B cell (primary cell): ENCODE measurements around the gene ANKRD23. TPM values are rescaled to one million over a fixed set of nuclear protein-coding genes. Genes with fewer than 3 reads are reported as not detected.

ENCODE experiments used
- ATAC-seq: fragments of 200-7000 bp; cut with Tn5 transposase; one replicate; pipeline ENCODE4 v1.10.0; 2021; ENCODE audit warnings: low read depth, mild to moderate bottlenecking, moderate number of reproducible peaks, moderate library complexity
- CTCF ChIA-PET: fragments of 350-600 bp; sonication (Branson Sonifier 250); formaldehyde crosslinking; loops from one replicate; lab custom pipeline; 2021; ENCODE audit warnings: antibody characterized with exemption, inconsistent platforms; lab: Charles Lee
- POLR2A ChIA-PET: fragments of 350-600 bp; sonication (Branson Sonifier 250); formaldehyde crosslinking; loops from one replicate; lab custom pipeline; 2021; ENCODE audit warnings: antibody characterized with exemption; lab: Charles Lee
- DNase-seq: peaks from one replicate; pipeline ENCODE4 v3.0.0; 2013
- H2AFZ ChIP-seq: 2 replicates; pipeline ENCODE4 v1.6.1; 2012; ENCODE audit warnings: mild to moderate bottlenecking, low read depth, low read length; ENCODE audit not compliant: insufficient read depth, poor library complexity, severe bottlenecking
- H3K27ac ChIP-seq, 2 donors: 1 replicate in 1 of 2; 2 replicates in 1 of 2; pipeline ENCODE4 v1.5.1; 2012 to 2013; ENCODE audit warnings: low read length in 2 of 2, mild to moderate bottlenecking in 2 of 2, moderate library complexity in 1 of 2
- H3K27me3 ChIP-seq, 4 experiments: fragments of 200-600 bp in 1 of 4; sonication (generic) in 1 of 4; replicated peaks in 1 of 4; 1 replicate in 2 of 4; 2 replicates in 2 of 4; pipeline versions ENCODE4 v1.6.1 to v1.7.0; 2013 to 2016; ENCODE audit warnings: low read length in 3 of 4, mild to moderate bottlenecking in 2 of 4, mixed read lengths in 1 of 4, moderate library complexity in 1 of 4; ENCODE audit not compliant: insufficient read depth in 4 of 4, control insufficient read depth in 3 of 4; ENCODE audit errors: control extremely low read depth in 1 of 4
- H3K36me3 ChIP-seq, 2 experiments: replicated peaks in 1 of 2; 1 replicate in 1 of 2; 2 replicates in 1 of 2; pipeline versions ENCODE4 v1.6.1 to v1.7.1; 2013; ENCODE audit warnings: low read length in 1 of 2; ENCODE audit not compliant: insufficient read depth in 2 of 2, control insufficient read depth in 1 of 2; ENCODE audit errors: control extremely low read depth in 1 of 2, extremely low read depth in 1 of 2
- H3K4me1 ChIP-seq, 2 donors: fragments of 200-600 bp in 1 of 2; sonication (generic) in 1 of 2; 1 replicate in 1 of 2; 2 replicates in 1 of 2; pipeline versions ENCODE4 v1.5.1 to v1.6.1; 2013 to 2017; ENCODE audit warnings: low read length in 2 of 2; ENCODE audit not compliant: control insufficient read depth in 2 of 2, insufficient read depth in 2 of 2
- H3K4me2 ChIP-seq: replicated peaks from 2 replicates; pipeline ENCODE3; 2012; ENCODE audit warnings: mild to moderate bottlenecking, low read depth, low read length; ENCODE audit not compliant: poor library complexity, severe bottlenecking
- H3K4me3 ChIP-seq, 5 experiments: fragments of 200-600 bp in 1 of 5; sonication (generic) in 1 of 5; 1 replicate in 3 of 5; 2 replicates in 2 of 5; pipeline versions ENCODE4 v1.5.1 to v1.7.0; 2011 to 2016; ENCODE audit warnings: low read length in 4 of 5, mild to moderate bottlenecking in 4 of 5, low read depth in 2 of 5, control low read depth in 1 of 5, moderate library complexity in 1 of 5; ENCODE audit not compliant: insufficient read depth in 1 of 5; ENCODE audit errors: control extremely low read depth in 1 of 5, extremely low read depth in 1 of 5
- H3K79me2 ChIP-seq: fragments of 200-600 bp; sonication (generic); one replicate; pipeline ENCODE4 v1.6.0; 2016; ENCODE audit warnings: low read length; ENCODE audit not compliant: control insufficient read depth, insufficient read depth
- H3K9ac ChIP-seq: fragments of 200-600 bp; sonication (generic); 2 replicates; pipeline ENCODE4 v1.6.1; 2017; ENCODE audit warnings: mild to moderate bottlenecking, low read length, moderate library complexity
- H3K9me3 ChIP-seq, 3 donors: one replicate each; pipeline versions ENCODE4 v1.6.1 to v1.7.1; 2013; ENCODE audit warnings: low read length in 2 of 3; ENCODE audit not compliant: control insufficient read depth in 2 of 3, insufficient read depth in 1 of 3; ENCODE audit errors: control extremely low read depth in 1 of 3
- H4K20me1 ChIP-seq: 2 replicates; pipeline ENCODE4 v1.6.0; 2012; ENCODE audit warnings: mild to moderate bottlenecking, low read length; ENCODE audit not compliant: insufficient read depth, control insufficient read depth, poor library complexity, severe bottlenecking
- H3K27ac Mint-ChIP-seq: one replicate; pipeline ENCODE4 v1.8.0; 2021; ENCODE audit warnings: mixed read lengths
- H3K27me3 Mint-ChIP-seq: one replicate; pipeline ENCODE4 v1.8.0; 2021; ENCODE audit warnings: mixed read lengths
- H3K4me1 Mint-ChIP-seq: one replicate; pipeline ENCODE4 v1.8.0; 2021; ENCODE audit warnings: mixed read lengths
- H3K4me3 Mint-ChIP-seq: one replicate; pipeline ENCODE4 v1.8.0; 2021; ENCODE audit warnings: mixed read lengths
- H3K9me3 Mint-ChIP-seq: one replicate; pipeline ENCODE4 v1.8.0; 2022; ENCODE audit warnings: mixed read lengths; ENCODE audit not compliant: insufficient read depth
- EZH2 ChIP-seq: IDR thresholded peaks from 2 replicates; pipeline ENCODE4 v1.6.1; 2012; ENCODE audit warnings: borderline replicate concordance, low read depth, mild to moderate bottlenecking, moderate library complexity, low read length; ENCODE audit not compliant: insufficient read depth, poor library complexity, severe bottlenecking
- WGBS: methylation state at CpG from one replicate; pipeline ENCODE4 v1.1.5; 2013; ENCODE audit warnings: missing lambda C conversion rate; ENCODE audit not compliant: insufficient coverage; 5-methylcytosine and 5-hydroxymethylcytosine counted together
- intact Hi-C: fragments of 100-400 bp; cut with micrococcal nuclease; formaldehyde crosslinking; loops from one replicate; pipeline ENCODE4 v1.10.0; 2022
- polyA plus RNA-seq: library from polyadenylated mRNA; depleted of rRNA; stranded (reverse); fragments of >200 nt; gene quantifications from 2 replicates; pipeline ENCODE4 v1.2.3, GENCODE V29; 2012
- total RNA-seq, 2 donors: library from RNA; stranded (reverse); fragments of 120-200 nt in 1 of 2; gene quantifications; 1 replicate in 1 of 2; 2 replicates in 1 of 2; pipeline versions ENCODE4 v1.2.3 to v1.2.4, GENCODE V29; 2013 to 2022
- TF ChIP-seq, protein P1 (sequence below): fragments of 200-600 bp; IDR thresholded peaks from one replicate; pipeline ENCODE4 v1.8.0; 2022; ENCODE audit warnings: antibody characterized with exemption, mild to moderate bottlenecking

The ANKRD23 gene
- total and polyA plus RNA-seq, 2 donors (not counting 1 experiment from before 2014, with no cell fraction given): 8.8 to 11.3 TPM

DNA sequence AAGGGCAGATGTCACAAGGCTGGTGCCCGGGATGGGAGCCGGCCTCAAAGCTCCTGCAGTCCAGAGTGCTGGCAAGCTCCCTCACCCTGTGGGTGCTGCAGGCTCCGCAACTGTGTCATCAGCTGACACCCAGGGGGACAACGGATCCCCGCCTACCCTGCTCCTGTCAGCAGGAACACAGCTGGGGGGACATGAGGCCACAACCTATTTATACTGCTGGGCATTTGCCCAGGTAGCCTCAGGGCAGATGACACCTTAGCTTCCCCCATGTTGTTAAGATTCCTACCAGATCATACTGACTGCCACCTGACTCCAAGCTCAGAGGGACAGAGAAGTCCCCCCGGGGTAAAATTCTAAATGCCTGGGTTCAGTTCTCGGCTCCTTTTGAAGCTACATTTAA lies 1.2 kb downstream of the ANKRD23 start:
- TF ChIP-seq EZH2: no peak
- TF ChIP-seq, protein P1, sequence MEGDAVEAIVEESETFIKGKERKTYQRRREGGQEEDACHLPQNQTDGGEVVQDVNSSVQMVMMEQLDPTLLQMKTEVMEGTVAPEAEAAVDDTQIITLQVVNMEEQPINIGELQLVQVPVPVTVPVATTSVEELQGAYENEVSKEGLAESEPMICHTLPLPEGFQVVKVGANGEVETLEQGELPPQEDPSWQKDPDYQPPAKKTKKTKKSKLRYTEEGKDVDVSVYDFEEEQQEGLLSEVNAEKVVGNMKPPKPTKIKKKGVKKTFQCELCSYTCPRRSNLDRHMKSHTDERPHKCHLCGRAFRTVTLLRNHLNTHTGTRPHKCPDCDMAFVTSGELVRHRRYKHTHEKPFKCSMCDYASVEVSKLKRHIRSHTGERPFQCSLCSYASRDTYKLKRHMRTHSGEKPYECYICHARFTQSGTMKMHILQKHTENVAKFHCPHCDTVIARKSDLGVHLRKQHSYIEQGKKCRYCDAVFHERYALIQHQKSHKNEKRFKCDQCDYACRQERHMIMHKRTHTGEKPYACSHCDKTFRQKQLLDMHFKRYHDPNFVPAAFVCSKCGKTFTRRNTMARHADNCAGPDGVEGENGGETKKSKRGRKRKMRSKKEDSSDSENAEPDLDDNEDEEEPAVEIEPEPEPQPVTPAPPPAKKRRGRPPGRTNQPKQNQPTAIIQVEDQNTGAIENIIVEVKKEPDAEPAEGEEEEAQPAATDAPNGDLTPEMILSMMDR: no peak
- ChIA-PET POLR2A (no interaction called here), CTCF (interaction anchor here (1.2 to 1.7 kb wide), 2 partner anchors 15 to 42 kb away, joined by 3 to 4 read pairs; partner anchors contain the start of gene ANKRD39)
- Histone ChIP-seq H3K36me3 (peaks cover 0 to 14% of the 10 kb centered on the region in 2 experiments), H3K9me3 (no peaks in the 10 kb centered on the region), H3K9ac (no peak overlapping the region), H3K27me3 (no peaks in the 10 kb centered on the region), H3K4me2 (no peak overlapping the region), H2AFZ (no peak overlapping the region), H3K4me3 (no peak overlapping the region), H4K20me1 (no peaks in the 10 kb centered on the region), H3K4me1 (peaks cover 10 to 18% of the 10 kb centered on the region in 2 donors), H3K79me2 (no peaks in the 10 kb centered on the region), H3K27ac (no peak overlapping the region)
- ATAC-seq (no peak), DNase-seq (no peak)
- Mint-ChIP-seq H3K4me3 (no peak overlapping the region), H3K27me3 (no peaks in the 10 kb centered on the region), H3K9me3 (no peaks in the 10 kb centered on the region), H3K27ac (no peak overlapping the region), H3K4me1 (peaks cover 18% of the 10 kb centered on the region)
- WGBS: 99% methylated on average over 5 of the region's 7 CpGs
- intact Hi-C loops: no loop called here

DNA sequence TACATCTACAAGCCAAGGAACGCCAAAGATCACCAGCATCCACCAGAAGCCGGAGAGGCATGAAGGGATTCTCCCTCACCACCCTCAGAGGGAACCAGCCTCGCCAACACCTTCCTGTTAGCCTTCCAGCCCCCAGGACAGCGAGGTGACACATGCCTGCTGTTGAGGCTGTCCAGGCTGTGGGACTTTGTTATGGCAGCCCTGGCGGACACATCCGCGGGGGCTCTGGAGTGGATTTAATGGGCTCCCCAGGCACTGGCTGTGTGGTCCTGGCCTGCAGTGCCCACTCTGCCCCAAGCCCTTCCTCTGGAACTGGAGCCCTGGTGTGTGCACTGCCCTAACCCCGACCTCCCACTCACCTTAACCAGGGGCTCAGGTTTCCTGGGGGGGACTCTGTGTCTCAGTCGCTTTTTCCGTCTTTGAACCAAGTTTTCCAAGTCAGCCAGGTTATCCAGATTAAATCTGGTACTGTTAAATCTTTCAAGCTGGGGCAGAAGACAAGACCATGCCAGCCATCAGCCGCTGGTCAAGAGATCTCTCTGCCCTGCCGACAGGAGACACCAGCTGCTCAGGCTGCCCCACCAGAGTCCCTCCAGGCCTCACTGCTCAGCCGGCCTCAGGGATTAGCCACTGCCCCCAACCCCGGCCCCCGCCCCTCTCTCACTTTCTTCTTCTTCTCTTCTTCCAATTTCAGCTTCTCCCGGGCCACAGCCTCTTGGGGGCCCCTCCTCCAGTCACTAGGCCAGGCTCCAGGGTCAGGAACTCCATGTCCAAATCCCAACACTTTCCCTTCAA lies 1.9 kb downstream of the ANKRD23 start:
- Mint-ChIP-seq H3K27ac (no peak overlapping the region), H3K9me3 (no peaks in the 10 kb centered on the region)
- 93% methylated on average over 13 of the region's 16 CpGs for WGBS

More for the DNA sequence above, 1.9 kb downstream of the ANKRD23 start:
- Histone ChIP-seq H2AFZ (no peak overlapping the region), H3K4me2 (no peak overlapping the region), H3K9me3 (no peaks in the 10 kb centered on the region), H4K20me1 (no peaks in the 10 kb centered on the region), H3K4me3 (no peak overlapping the region), H3K79me2 (no peaks in the 10 kb centered on the region), H3K36me3 (peaks cover 0 to 15% of the 10 kb centered on the region in 2 experiments), H3K27me3 (no peaks in the 10 kb centered on the region), H3K4me1 (peaks cover 10 to 18% of the 10 kb centered on the region in 2 donors), H3K9ac (no peak overlapping the region), H3K27ac (no peak overlapping the region)
- intact Hi-C loops: no loop called here
- no peak for TF ChIP-seq EZH2
- TF ChIP-seq, protein P1: no peak
- ATAC-seq (no peak), DNase-seq (no peak)
- no peaks in the 10 kb centered on the region for H3K27me3 Mint-ChIP-seq
- peaks cover 18% of the 10 kb centered on the region for H3K4me1 Mint-ChIP-seq
- H3K4me3 Mint-ChIP-seq: no peak overlapping the region
- CTCF ChIA-PET: interaction anchor here (1.7 kb wide), 1 partner anchor 16 kb away, joined by 4 read pairs; the partner anchor contains the start of gene ANKRD39
- POLR2A ChIA-PET: no interaction called here
